SK-N-MC (cell line): ENCODE results near the gene FSD1.

Experiments
- EZH2 ChIP-seq: fragments of 200-600 bp; sonication (generic); IDR thresholded peaks from one replicate; pipeline ENCODE4 v1.6.1; 2017; ENCODE audit warnings: antibody characterized with exemption
- POLR2AphosphoS5 ChIP-seq: IDR thresholded peaks from 2 replicates; pipeline ENCODE4 v1.6.1; 2012; ENCODE audit warnings: mild to moderate bottlenecking, low read depth, low read length, borderline replicate concordance

DNA sequence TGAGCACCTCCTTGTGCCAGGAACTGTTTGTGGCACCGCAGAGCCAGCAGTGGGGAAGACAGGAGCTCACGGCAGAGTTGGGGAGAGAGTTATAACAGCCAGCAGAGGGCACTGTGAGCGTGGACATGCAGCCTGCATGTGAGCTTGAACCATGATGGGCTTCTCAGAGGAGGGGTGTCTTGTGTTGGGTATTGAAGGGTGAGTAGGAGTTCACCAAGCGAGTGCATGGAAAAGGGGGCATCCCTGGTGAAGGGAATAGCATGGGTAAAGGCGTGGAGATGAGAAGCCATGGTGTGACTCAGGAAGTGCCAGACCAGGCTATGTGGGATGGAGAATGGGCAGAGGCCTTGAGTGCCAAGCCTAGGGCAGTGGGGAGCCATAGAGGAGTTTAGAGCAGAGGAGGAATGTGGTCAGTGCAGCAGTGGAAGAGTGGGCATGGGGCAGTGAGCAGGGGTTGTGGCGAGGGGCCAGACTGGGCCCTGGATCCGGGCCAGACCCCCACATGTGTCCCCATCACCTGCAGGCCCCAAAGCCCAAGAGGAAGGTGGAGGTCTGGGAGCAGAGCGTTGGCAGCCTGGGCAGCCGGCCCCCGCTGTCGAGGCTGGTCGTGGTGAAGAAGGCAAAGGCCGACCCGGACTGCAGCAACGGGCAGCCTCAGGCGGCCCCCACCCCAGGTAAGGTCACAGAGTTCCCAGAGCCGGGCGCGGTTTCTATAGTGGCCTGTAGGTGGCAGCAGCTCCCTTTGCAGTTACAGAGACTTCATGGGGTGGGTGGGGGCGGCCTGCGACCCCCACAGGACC lies 37.1 kb upstream of the FSD1 start:
- no peak for TF ChIP-seq POLR2AphosphoS5
- TF ChIP-seq EZH2 = no peak
